HEK293 (cell line): Measurements from ENCODE around the gene HLF.

ENCODE experiments used
- CTCF ChIP-seq: fragments of 450-650 bp; formaldehyde crosslinking; IDR thresholded peaks from 2 replicates; pipeline ENCODE4 v1.5.1; 2016; ENCODE audit warnings: missing biosample characterization, missing genetic modification characterization
- GLI4 ChIP-seq: fragments of 450-650 bp; formaldehyde crosslinking; IDR thresholded peaks from 2 replicates; pipeline ENCODE4 v1.5.1; 2016; ENCODE audit warnings: missing biosample characterization, missing genetic modification characterization
- PATZ1 ChIP-seq: fragments of 450-650 bp; formaldehyde crosslinking; IDR thresholded peaks from 2 replicates; pipeline ENCODE4 v1.5.1; 2016; ENCODE audit warnings: missing biosample characterization, missing genetic modification characterization
- PBX3 ChIP-seq: sonication (generic); formaldehyde crosslinking; IDR thresholded peaks from 2 replicates; pipeline ENCODE4 v1.8.1; 2022; ENCODE audit warnings: mild to moderate bottlenecking, moderate library complexity, missing genetic modification reagents
- REST ChIP-seq: fragments of 450-650 bp; formaldehyde crosslinking; IDR thresholded peaks from 2 replicates; pipeline ENCODE4 v1.5.1; 2016; ENCODE audit warnings: missing biosample characterization, missing genetic modification characterization
- SP3 ChIP-seq: fragments of 450-650 bp; formaldehyde crosslinking; IDR thresholded peaks from 2 replicates; pipeline ENCODE4 v1.5.1; 2016; ENCODE audit warnings: missing biosample characterization, missing genetic modification characterization
- SP7 ChIP-seq: fragments of 450-650 bp; formaldehyde crosslinking; IDR thresholded peaks from 2 replicates; pipeline ENCODE4 v1.5.1; 2016; ENCODE audit warnings: missing biosample characterization, missing genetic modification characterization
- ZNF138 ChIP-seq: fragments of 450-650 bp; formaldehyde crosslinking; IDR thresholded peaks from 2 replicates; pipeline ENCODE4 v1.5.1; 2016; ENCODE audit warnings: missing biosample characterization, missing genetic modification characterization, borderline replicate concordance
- ZNF146 ChIP-seq: fragments of 450-650 bp; formaldehyde crosslinking; IDR thresholded peaks from 2 replicates; pipeline ENCODE4 v1.5.1; 2016; ENCODE audit warnings: missing biosample characterization, missing genetic modification characterization
- ZNF214 ChIP-seq: fragments of 450-650 bp; formaldehyde crosslinking; IDR thresholded peaks from 2 replicates; pipeline ENCODE4 v1.5.1; 2017; ENCODE audit warnings: missing biosample characterization, mild to moderate bottlenecking, missing genetic modification characterization, borderline replicate concordance
- ZNF223 ChIP-seq: fragments of 450-650 bp; formaldehyde crosslinking; IDR thresholded peaks from 2 replicates; pipeline ENCODE4 v1.5.1; 2016; ENCODE audit warnings: missing biosample characterization, missing genetic modification characterization
- ZNF423 ChIP-seq: fragments of 450-650 bp; formaldehyde crosslinking; IDR thresholded peaks from 2 replicates; pipeline ENCODE4 v1.5.1; 2016; ENCODE audit warnings: missing biosample characterization, missing genetic modification characterization
- ZNF707 ChIP-seq: fragments of 450-650 bp; formaldehyde crosslinking; IDR thresholded peaks from 2 replicates; pipeline ENCODE4 v1.5.1; 2016; ENCODE audit warnings: missing biosample characterization, missing genetic modification characterization

GRCh38 chr17:55344514-55344997, 79.8 kb downstream of the HLF start:
- TF ChIP-seq GLI4 (tag by site-specific recombination) (no peak), ZNF138 (tag by site-specific recombination) (no peak), ZNF423 (tag by site-specific recombination) (no peak), CTCF (no peak), SP7 (tag by site-specific recombination) (no peak), REST (tag by site-specific recombination) (no peak), ZNF707 (no peak), PATZ1 (tag by site-specific recombination) (no peak), ZNF146 (tag by site-specific recombination) (no peak), PBX3 (CRISPR knock-in tag) (no peak), SP3 (tag by site-specific recombination) (no peak), ZNF214 (no peak), ZNF223 (tag by site-specific recombination) (no peak)
